Activated CD8-positive, alpha-beta T cell treated with anti-CD3 and anti-CD28 coated beads for 36 hours (primary cell): ENCODE results near the gene MPZL3. TPM values are rescaled to one million over a fixed set of nuclear protein-coding genes. Genes with fewer than 3 reads are reported as not detected.

Source experiments
- total RNA-seq, 2 experiments: library from RNA; stranded (reverse); gene quantifications; one replicate each; pipeline ENCODE4 v1.2.3, GENCODE V29; 2021

The MPZL3 gene
- total RNA-seq, 2 experiments from 2014 or later = 51.1 to 51.7 TPM

Other genes starting within 250 kb of the MPZL3 start
- gene TMPRSS4, start 175.3 kb downstream of the MPZL3 start, total RNA-seq = not detected
- under 1 TPM; 0.27 to 0.32 TPM for gene SMIM35, start 165.4 kb downstream of the MPZL3 start, total RNA-seq
- gene SCN4B, start 99.5 kb downstream of the MPZL3 start, total RNA-seq = 1 to 10 TPM in 1 of 2 experiments, under 1 TPM in 1; 0.72 to 1.1 TPM
- gene SCN2B, start 75.7 kb downstream of the MPZL3 start, total RNA-seq = not detected
- gene JAML, start 27.4 kb downstream of the MPZL3 start, total RNA-seq = 100 to 1,000 TPM; 236 to 251 TPM
- 10 to 100 TPM; 26.2 to 31.0 TPM for gene MPZL2, start 11.9 kb upstream of the MPZL3 start, total RNA-seq
- gene CD3E, start 52.4 kb upstream of the MPZL3 start, total RNA-seq = 100 to 1,000 TPM; 372 to 387 TPM
- 100 to 1,000 TPM; 316 to 325 TPM for gene CD3D, start 90.3 kb upstream of the MPZL3 start, total RNA-seq
- 100 to 1,000 TPM; 116 to 118 TPM for gene CD3G, start 92.0 kb upstream of the MPZL3 start, total RNA-seq
- gene UBE4A, start 107.2 kb upstream of the MPZL3 start, total RNA-seq = 10 to 100 TPM; 40.2 to 40.5 TPM
- 100 to 1,000 TPM; 237 to 249 TPM for gene ATP5MG, start 149.2 kb upstream of the MPZL3 start, total RNA-seq
- gene KMT2A, start 184.1 kb upstream of the MPZL3 start, total RNA-seq = 10 to 100 TPM; 68.8 to 75.0 TPM